HepG2 (cell line): ENCODE results near the gene BSN. TPM values are rescaled to one million over a fixed set of nuclear protein-coding genes. Genes with fewer than 3 reads are reported as not detected.
A peak's percentile ranks its signal among the peaks of the same experiment; 100 is the strongest.

Source experiments
- ATAC-seq: fragments of 200-7000 bp; cut with Tn5 transposase; 3 replicates; pipeline ENCODE4 v1.9.1; 2020; ENCODE audit warnings: mild to moderate bottlenecking, moderate library complexity
- BruUV-seq: library from RNA; stranded (reverse); fragments of 400-500 nt; replicated peaks from 2 replicates; lab custom pipeline; 2021; lab: Mats Ljungman, UMichigan
- CTCF ChIA-PET: fragments of 300-600 bp; formaldehyde crosslinking; extraction: SDS; loops from one replicate; lab custom pipeline; 2021; ENCODE audit warnings: low total read pairs, inconsistent platforms, low intra/inter-chr PET ratio; lab: Yijun Ruan, JAX
- POLR2A ChIA-PET: fragments of 350-600 bp; sonication (Branson Sonifier 250); formaldehyde crosslinking; loops from one replicate; lab custom pipeline; 2020; ENCODE audit warnings: antibody characterized with exemption, inconsistent platforms; lab: Yijun Ruan, JAX
- DNase-seq: peaks from one replicate; pipeline ENCODE4 v3.0.0-alpha.2; 2015; ENCODE audit warnings: low spot score
- FAIRE-seq: peaks from 3 replicates; lab custom pipeline; 2011; peaks lifted over from hg19 to GRCh38; lab: Jason Lieb, UNC
- H2AFZ ChIP-seq: one replicate; pipeline ENCODE4 v1.6.1; 2011; ENCODE audit warnings: low read length, inconsistent platforms
- H3K27ac ChIP-seq: fragments of 300-600 bp; 3 replicates; pipeline ENCODE4 v1.8.0; 2011; ENCODE audit warnings: mixed run types, mild to moderate bottlenecking, mixed read lengths, low read length, inconsistent platforms; ENCODE audit not compliant: insufficient read depth; ENCODE audit errors: extremely low read length
- H3K27me3 ChIP-seq, 2 experiments: fragments of 200-600 bp in 1 of 2; 2 replicates in 1 of 2; 3 replicates in 1 of 2; pipeline versions ENCODE4 v1.6.0 to v1.8.0; 2011; ENCODE audit warnings: low read length in 2 of 2, mild to moderate bottlenecking in 2 of 2, moderate library complexity in 2 of 2, inconsistent platforms in 1 of 2; ENCODE audit not compliant: insufficient read depth in 2 of 2, control insufficient read depth in 1 of 2
- H3K36me3 ChIP-seq, 2 experiments: fragments of 200-600 bp in 1 of 2; replicated peaks in 1 of 2; 2 replicates in 1 of 2; 3 replicates in 1 of 2; pipeline versions ENCODE4 v1.5.1 to v1.8.0; 2011; ENCODE audit warnings: low read length in 2 of 2, inconsistent platforms in 1 of 2; ENCODE audit not compliant: insufficient read depth in 2 of 2, control insufficient read depth in 1 of 2
- H3K4me1 ChIP-seq: 2 replicates; pipeline ENCODE4 v1.5.1; 2012; ENCODE audit warnings: low read length, inconsistent platforms; ENCODE audit not compliant: insufficient read depth
- H3K4me2 ChIP-seq: 2 replicates; pipeline ENCODE4 v1.6.0; 2011; ENCODE audit warnings: low read depth, low read length, inconsistent platforms
- H3K4me3 ChIP-seq, 3 experiments: fragments of 200-600 bp in 1 of 3; sonication (generic), shearing (Covaris generic) in 1 of 3; replicated peaks in 1 of 3; 2 replicates each; pipeline ENCODE4 v1.5.1; 2011 to 2016; ENCODE audit warnings: low read length in 3 of 3, inconsistent platforms in 2 of 3, low read depth in 2 of 3, mild to moderate bottlenecking in 2 of 3, control low read depth in 1 of 3, mixed read lengths in 1 of 3; ENCODE audit not compliant: insufficient read depth in 1 of 3
- H3K79me2 ChIP-seq: one replicate; pipeline ENCODE4 v1.6.1; 2011; ENCODE audit warnings: low read length, inconsistent platforms; ENCODE audit not compliant: insufficient read depth
- H3K9ac ChIP-seq: 2 replicates; pipeline ENCODE4 v1.6.0; 2011; ENCODE audit warnings: mild to moderate bottlenecking, low read depth, low read length, inconsistent platforms; ENCODE audit not compliant: insufficient read depth
- H3K9me3 ChIP-seq: 2 replicates; pipeline ENCODE4 v1.5.1; 2012; ENCODE audit warnings: mild to moderate bottlenecking, low read length
- H4K20me1 ChIP-seq: 2 replicates; pipeline ENCODE4 v1.6.0; 2011; ENCODE audit warnings: inconsistent platforms, mild to moderate bottlenecking, low read length, moderate library complexity; ENCODE audit not compliant: insufficient read depth
- ELF1 ChIP-seq: sonication (generic); formaldehyde crosslinking; IDR thresholded peaks from 2 replicates; pipeline ENCODE4 v1.4.0; 2020; ENCODE audit warnings: missing genetic modification reagents
- MYC ChIP-seq: sonication (generic); formaldehyde crosslinking; IDR thresholded peaks from 2 replicates; pipeline ENCODE4 v1.9.0; 2021; ENCODE audit warnings: missing genetic modification reagents, borderline replicate concordance
- NCOA2 ChIP-seq: sonication (generic); formaldehyde crosslinking; IDR thresholded peaks from 2 replicates; pipeline ENCODE4 v1.8.0; 2022; ENCODE audit warnings: inconsistent platforms
- NR3C1 ChIP-seq: sonication (generic); formaldehyde crosslinking; IDR thresholded peaks from 2 replicates; pipeline ENCODE4 v1.4.0; 2020; ENCODE audit warnings: missing genetic modification reagents
- RXRB ChIP-seq: IDR thresholded peaks from 2 replicates; pipeline ENCODE4 v1.6.1; 2016; ENCODE audit warnings: borderline replicate concordance, missing genetic modification reagents, missing compliant biosample characterization
- SAP130 ChIP-seq: IDR thresholded peaks from 2 replicates; pipeline ENCODE4 v1.6.1; 2016; ENCODE audit warnings: low read depth
- SP4 ChIP-seq: sonication (generic); formaldehyde crosslinking; IDR thresholded peaks from 2 replicates; pipeline ENCODE4 v1.8.1; 2023; ENCODE audit warnings: mild to moderate bottlenecking, missing genetic modification reagents
- UBTF ChIP-seq: sonication (generic); formaldehyde crosslinking; IDR thresholded peaks from 2 replicates; pipeline ENCODE4 v1.4.0; 2020; ENCODE audit warnings: mild to moderate bottlenecking, missing genetic modification reagents
- ZBTB33 ChIP-seq: sonication (generic); formaldehyde crosslinking; IDR thresholded peaks from 2 replicates; pipeline ENCODE4 v1.4.0; 2020; ENCODE audit warnings: missing genetic modification reagents
- ZNF264 ChIP-seq: sonication (generic); formaldehyde crosslinking; IDR thresholded peaks from 2 replicates; pipeline ENCODE4 v1.4.0; 2020; ENCODE audit warnings: missing genetic modification reagents
- ZNF326 ChIP-seq: sonication (generic); formaldehyde crosslinking; IDR thresholded peaks from 2 replicates; pipeline ENCODE4 v1.4.0; 2020; ENCODE audit warnings: missing genetic modification reagents, borderline replicate concordance
- ZNF350 ChIP-seq: sonication (generic); formaldehyde crosslinking; IDR thresholded peaks from 2 replicates; pipeline ENCODE4 v1.4.0; 2020; ENCODE audit warnings: mild to moderate bottlenecking, low read depth, missing genetic modification reagents, borderline replicate concordance
- ZNF441 ChIP-seq: sonication (generic); formaldehyde crosslinking; IDR thresholded peaks from 2 replicates; pipeline ENCODE4 v1.7.0; 2021; ENCODE audit warnings: missing genetic modification reagents, borderline replicate concordance
- WGBS: methylation state at CpG from one replicate; pipeline ENCODE4 v1.1.6; 2017; ENCODE audit warnings: low lambda C conversion rate; 5-methylcytosine and 5-hydroxymethylcytosine counted together
- in situ Hi-C: cut with HindIII; loops from 2 replicates; pipeline ENCODE4 v1.10.0; 2017; ENCODE audit warnings: low pct_unique_long_range_greater_than_20kb; ENCODE audit not compliant: extremely low pct_ligation_motif_present
- intact Hi-C: fragments of 100-400 bp; cut with micrococcal nuclease; formaldehyde crosslinking; loops from one replicate; pipeline ENCODE4 v1.10.0; 2022; ENCODE audit not compliant: unreplicated experiment
- polyA plus RNA-seq, 8 experiments: library from polyadenylated mRNA; depleted of rRNA in 3 of 8; stranded (reverse) in 7 of 8; unstranded in 1 of 8; fragments of >200 nt; fragmentation: Illumina TruSeq in 4 of 8; extraction: Trizol in 4 of 8; gene quantifications; 2 replicates each; pipeline versions ENCODE4 v1.2.1 to v1.2.3, GENCODE V29; 2011 to 2016; ENCODE audit warnings: low read depth in 4 of 8, missing spikeins in 1 of 8, mixed read lengths in 1 of 8; ENCODE audit not compliant: insufficient read depth in 1 of 8
- total RNA-seq, 5 experiments: library from RNA; depleted of rRNA; stranded (reverse); fragments of >200 nt; fragmentation: Illumina TruSeq; extraction: Trizol; gene quantifications; 2 replicates each; pipeline ENCODE4 v1.2.3, GENCODE V29; 2016; ENCODE audit warnings: low read depth in 1 of 5
- TF ChIP-seq, protein P1 (sequence below): IDR thresholded peaks from 2 replicates; pipeline ENCODE4 v1.6.1; 2012; ENCODE audit warnings: inconsistent platforms
- TF ChIP-seq, protein P2 (sequence below): sonication (generic); formaldehyde crosslinking; IDR thresholded peaks from 2 replicates; pipeline ENCODE4 v1.5.1; 2020; ENCODE audit warnings: missing genetic modification reagents, mild to moderate bottlenecking, borderline replicate concordance

Gene BSN
- total and polyA plus RNA-seq, 2 of the 13 experiments (the other 11 are each of a cell fraction or from before 2014, with no cell fraction given), result 0.42 to 0.86 TPM

DNA sequence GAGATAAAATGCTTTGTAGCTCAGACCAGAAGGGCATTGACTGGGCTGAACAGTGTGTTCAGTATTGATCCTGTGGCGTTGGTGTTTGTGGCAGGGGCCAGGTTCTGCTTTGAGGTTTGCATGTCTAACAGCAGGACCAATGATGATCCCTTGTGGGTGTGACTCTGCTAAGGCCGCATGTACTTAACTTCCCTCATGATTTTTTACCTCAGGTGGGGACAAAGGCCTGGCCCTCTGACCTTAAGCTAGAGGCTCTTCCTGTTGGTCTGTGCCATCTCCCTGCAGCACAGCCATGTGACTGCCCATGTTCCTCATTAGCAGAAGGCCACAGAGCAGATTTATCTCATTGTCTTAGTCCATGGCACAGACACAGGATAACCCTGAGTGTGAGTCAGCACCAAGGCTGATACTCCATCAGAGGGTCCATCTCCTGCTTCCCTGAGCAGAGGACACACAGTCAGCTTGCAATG lies 34.3 kb upstream of the BSN start:
- Histone ChIP-seq H3K79me2 (peaks cover 8% of the 10 kb centered on the region), H3K9ac (no peak overlapping the region), H3K4me3 (no peak overlapping the region), H3K4me2 (no peak overlapping the region), H3K36me3 (peaks cover 17 to 37% of the 10 kb centered on the region in 2 experiments), H3K9me3 (no peaks in the 10 kb centered on the region), H2AFZ (no peak overlapping the region), H3K27me3 (no peaks in the 10 kb centered on the region; a peak in 1 of 5 replicates), H3K27ac (peak overlapping the region; percentile 45), H4K20me1 (no peaks in the 10 kb centered on the region), H3K4me1 (peaks cover 45% of the 10 kb centered on the region)
- in situ Hi-C loops (loop anchor here (5.0 kb wide), 1 partner anchor 53 kb away; no protein-coding TSS in a partner anchor), intact Hi-C loops (no loop called here)
- no TSS peak for BruUV-seq
- CTCF ChIA-PET, result no interaction called here
- DNase-seq, result no peak
- 36% methylated on average over 2 of the region's 2 CpGs for WGBS
- FAIRE-seq, result no peak
- ATAC-seq, result peak; percentile 90
- POLR2A ChIA-PET, result interaction anchor here (1.0 to 2.4 kb wide), 6 partner anchors 19 to 54 kb away, joined by 3 to 8 read pairs (median 6); partner anchors contain the start of gene DAG1
- TF ChIP-seq RXRB (CRISPR knock-in tag) (peak; percentile 14; the same call in 1 of the 2 replicates), ZNF350 (CRISPR knock-in tag) (0 out of 2 replicates have a peak, but pooled peaks have one; percentile 22), ZBTB33 (CRISPR knock-in tag) (peak; percentile 28; the same call in 1 of the 2 replicates), SAP130 (peak; percentile 61), SP4 (CRISPR knock-in tag) (0 out of 2 replicates have a peak, but pooled peaks have one; percentile 22), ELF1 (CRISPR knock-in tag) (peak; percentile 40; the same call in 1 of the 2 replicates), ZNF326 (CRISPR knock-in tag) (no peak), UBTF (CRISPR knock-in tag) (peak; percentile 25; the same call in 1 of the 2 replicates), MYC (peak; percentile 39; the same call in 1 of the 2 replicates), NR3C1 (CRISPR knock-in tag) (no peak), ZNF264 (0 out of 2 replicates have a peak, but pooled peaks have one; percentile 27), NCOA2 (CRISPR knock-in tag) (no peak), ZNF441 (CRISPR knock-in tag) (no peak)
- TF ChIP-seq, protein P1, sequence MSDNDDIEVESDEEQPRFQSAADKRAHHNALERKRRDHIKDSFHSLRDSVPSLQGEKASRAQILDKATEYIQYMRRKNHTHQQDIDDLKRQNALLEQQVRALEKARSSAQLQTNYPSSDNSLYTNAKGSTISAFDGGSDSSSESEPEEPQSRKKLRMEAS, result peak; percentile 64; the same call in 1 of the 2 replicates
- TF ChIP-seq, protein P2, sequence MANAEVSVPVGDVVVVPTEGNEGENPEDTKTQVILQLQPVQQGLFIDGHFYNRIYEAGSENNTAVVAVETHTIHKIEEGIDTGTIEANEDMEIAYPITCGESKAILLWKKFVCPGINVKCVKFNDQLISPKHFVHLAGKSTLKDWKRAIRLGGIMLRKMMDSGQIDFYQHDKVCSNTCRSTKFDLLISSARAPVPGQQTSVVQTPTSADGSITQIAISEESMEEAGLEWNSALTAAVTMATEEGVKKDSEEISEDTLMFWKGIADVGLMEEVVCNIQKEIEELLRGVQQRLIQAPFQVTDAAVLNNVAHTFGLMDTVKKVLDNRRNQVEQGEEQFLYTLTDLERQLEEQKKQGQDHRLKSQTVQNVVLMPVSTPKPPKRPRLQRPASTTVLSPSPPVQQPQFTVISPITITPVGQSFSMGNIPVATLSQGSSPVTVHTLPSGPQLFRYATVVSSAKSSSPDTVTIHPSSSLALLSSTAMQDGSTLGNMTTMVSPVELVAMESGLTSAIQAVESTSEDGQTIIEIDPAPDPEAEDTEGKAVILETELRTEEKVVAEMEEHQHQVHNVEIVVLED (CRISPR knock-in tag), result no peak
